Suppressor macrophage treated with lipopolysaccharide for 1 hour (primary cell): Measurements from ENCODE around the gene MEGF11.
A peak's percentile ranks its signal among the peaks of the same experiment; 100 is the strongest.
"Not testable (repeated sequence)": the region's sequence is repeated elsewhere in the genome, so short reads cannot be mapped to it uniquely, and the experiment has no call there.

Experiments
- DNase-seq, 3 donors: peaks; one replicate each; pipeline ENCODE4 v3.0.0-alpha.2; 2020 to 2022

MEGF11 gene

DNA sequence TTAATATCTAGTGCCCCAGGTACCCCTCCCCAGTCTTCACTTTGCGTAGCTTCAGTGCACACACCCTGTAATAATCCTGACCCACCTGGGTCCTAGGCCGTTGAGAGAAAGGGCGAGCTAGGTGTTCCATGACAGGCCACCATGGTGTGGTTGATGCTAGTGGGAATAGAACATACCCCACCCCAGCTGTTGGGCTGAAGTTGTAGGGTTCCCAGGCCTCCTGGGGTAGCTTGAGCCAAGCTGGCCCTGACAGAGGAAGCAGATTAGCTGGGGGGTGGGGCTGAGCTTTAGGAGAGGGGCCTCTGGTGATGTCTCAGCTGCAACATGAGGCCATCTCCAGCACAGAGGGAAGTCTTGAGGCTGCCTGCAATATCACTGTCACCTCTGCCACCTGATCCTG is 343.7 kb downstream of the MEGF11 start:
- DNase-seq = no peak

DNA sequence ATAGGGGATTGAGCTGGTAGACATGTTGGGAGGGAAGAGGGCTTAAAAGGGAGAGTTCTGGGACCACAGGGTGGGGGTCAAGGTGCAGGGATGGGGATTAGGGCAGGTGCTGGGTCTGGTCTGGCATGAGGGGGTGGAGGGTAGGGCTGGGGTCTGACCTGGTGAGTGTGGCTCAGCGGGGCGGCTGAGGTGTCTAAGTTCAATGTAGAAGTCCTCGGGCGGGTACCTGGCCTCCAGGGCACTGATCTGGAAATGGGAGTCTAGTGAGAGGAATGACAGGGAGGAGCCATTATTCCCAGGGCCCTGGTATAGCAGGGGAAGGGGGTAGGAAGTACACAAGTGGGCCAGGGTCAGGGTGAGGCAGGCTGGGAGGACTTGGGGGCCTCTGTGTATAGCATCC is 344.7 kb downstream of the MEGF11 start:
- no peak for DNase-seq

DNA sequence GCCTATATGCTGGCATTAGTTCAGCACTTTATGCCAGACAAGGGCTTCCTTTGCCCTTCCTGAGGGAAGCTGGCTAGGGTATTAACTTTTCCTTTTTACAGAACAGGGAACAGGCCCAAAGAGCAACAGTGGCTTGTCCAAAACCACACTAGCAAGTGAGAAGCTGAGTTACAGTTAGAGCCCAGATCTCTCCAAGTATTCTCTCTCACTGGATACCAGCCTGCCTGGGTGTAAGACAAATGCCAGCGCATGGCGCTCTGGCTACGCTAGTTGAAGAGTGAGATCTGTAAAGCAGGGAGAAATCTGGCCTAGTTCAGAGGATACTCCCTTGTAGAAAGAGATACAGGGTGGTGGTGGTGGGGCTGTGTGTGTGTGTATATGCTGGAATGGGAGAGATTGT is 345.9 kb downstream of the MEGF11 start:
- no peak for DNase-seq

DNA sequence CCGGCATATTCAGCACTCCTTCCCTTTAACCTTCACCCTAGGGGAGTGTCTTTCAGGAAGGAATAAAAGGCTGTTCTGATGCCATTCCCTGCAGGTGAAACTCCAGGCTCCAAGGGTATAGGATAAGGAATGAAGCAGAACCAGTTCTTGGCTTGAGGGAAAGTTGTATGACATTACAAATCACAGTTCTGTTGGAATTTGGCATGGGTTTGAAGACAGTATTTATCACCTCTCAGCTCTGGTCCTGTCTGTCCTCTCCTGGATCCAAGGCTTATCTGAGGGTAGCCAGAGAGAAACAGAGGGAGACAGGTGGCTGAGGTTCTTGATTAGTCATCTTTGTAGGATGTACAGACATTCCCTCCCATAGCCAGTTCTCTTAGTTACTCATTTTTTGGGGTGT is 347.2 kb downstream of the MEGF11 start:
- no peak for DNase-seq

DNA sequence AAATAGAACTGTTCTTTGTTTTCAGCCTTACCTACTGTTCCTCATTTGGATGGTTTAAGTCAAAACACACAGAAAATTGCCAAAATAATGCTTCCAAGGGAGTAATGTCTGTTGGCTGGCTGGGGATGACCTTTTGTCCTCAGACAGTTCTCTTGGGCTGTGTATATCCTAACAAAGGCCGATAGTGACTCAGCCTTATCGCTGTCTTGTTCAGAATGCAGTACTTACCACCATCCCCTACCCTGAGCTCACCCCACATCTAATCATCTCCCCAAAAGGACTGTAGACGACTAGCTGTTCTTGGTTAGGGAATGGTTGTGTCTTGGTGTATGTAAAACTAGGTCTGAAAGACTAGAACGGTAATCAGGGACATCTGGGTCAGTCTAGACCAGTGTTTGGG is 349.2 kb downstream of the MEGF11 start:
- DNase-seq = no peak

DNA sequence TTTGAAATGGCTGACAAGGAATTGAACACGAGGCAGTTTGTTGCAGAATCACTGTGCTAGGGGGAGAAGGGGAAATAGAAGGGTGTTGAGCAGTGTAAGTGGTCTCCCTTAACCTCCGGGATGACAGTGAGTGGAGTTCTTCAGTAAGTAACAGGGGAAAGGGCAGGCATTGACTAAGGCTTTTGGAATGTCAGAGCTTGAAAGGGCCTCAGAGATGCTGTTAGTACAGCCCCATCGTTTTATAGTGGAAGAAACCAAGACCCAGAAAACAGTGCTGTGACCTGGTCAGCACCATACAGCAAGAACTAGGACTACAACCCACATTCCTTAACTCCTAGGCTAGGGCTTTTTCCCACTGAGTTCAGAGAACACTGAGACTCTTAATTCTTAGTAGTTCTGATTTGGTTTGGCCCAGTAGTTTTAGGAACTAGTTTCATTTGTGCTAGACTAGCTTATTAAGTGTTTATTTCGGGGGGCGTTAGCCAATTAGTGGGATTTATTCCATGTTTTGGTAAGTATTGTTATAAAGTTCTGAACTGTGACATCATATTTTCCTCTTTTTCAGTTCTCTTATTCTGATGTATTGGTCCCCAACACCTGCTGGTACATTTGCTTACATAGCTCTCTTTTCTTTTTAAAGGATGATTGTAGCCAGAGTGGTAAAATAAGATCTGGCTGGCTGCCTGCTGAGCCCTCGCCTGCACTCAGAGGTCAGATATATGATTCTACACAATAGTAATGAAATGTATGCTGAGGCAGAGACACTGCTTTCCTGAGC is 350.1 kb downstream of the MEGF11 start:
- DNase-seq = no peak

DNA sequence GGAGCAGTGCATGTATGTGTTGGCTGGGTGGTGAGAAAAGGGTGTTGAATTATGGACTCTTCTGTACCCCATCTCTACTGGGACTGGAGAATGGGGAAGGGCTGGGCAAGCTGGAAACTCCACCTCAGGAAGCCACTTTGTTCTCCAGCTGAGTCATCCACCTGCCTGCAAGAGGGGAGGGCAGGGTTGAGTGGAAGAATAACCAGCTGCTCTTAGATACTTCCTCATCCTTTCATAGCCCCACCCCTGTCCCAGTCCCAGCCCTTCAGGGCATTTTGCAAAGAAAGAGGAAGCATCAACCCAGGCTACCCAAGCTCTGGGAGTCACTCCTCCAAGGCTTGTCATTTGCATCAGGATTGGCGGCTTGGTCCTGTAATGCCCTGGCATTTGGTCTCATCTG is 351.2 kb downstream of the MEGF11 start:
- DNase-seq = peak; percentile 93 to 96 (median 95)

DNA sequence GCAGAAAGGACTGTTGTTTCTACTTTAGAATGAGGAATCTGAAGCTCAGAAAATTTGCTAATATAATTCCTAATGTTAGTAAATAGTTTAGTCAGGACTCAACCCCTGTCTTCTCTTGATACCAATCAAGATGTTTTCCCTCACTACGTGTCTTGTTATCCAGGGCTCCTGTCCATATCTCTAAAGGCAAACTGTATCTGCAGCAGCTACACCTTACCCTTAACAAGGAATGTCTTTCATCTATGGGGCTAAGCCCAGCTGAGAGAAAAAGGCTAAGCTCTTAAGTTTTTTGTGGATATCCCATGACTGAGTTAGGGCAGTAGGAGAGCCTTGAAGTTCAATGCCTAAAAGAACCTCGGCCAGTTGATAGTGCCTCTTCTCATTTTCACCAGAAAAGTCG is 351.7 kb downstream of the MEGF11 start:
- no peak for DNase-seq

DNA sequence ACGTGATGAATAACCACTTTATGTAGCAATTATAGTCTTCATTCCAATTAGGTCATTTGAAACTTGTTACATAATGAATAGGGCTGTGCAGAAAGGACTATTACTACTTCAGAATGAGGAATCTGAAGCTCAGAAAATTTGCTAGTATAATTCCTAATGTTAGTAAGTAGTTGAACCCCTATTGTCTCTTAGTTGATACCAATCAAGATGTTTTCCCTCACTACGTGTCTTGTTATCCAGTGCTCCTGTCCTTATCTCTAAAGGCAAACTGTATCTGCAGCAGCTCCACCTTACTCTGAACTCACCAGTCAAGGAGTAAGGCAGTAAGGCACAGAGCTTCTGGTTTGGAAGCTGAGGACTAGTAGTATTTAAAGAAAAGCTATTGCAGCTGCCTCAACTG is 352.2 kb downstream of the MEGF11 start:
- DNase-seq = no peak

DNA sequence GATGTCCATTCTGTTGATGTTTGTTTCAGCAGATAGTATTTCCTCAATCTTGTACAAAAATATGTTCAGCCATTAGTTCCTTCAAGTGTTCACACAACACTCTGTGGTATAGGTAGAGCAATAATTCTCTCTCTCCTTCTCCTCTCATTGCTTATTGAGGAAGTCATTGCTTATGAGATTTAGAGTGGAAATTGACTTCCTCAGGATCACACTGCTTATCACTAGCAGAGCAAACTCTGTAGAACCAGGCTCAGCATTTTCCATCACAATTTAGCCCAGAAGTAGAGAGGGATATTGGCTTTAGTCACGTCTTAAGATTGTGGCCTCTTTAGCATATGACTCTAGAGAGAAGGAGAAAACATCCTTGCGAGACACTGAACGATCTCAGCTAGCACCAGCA is 353.1 kb downstream of the MEGF11 start:
- no peak for DNase-seq

DNA sequence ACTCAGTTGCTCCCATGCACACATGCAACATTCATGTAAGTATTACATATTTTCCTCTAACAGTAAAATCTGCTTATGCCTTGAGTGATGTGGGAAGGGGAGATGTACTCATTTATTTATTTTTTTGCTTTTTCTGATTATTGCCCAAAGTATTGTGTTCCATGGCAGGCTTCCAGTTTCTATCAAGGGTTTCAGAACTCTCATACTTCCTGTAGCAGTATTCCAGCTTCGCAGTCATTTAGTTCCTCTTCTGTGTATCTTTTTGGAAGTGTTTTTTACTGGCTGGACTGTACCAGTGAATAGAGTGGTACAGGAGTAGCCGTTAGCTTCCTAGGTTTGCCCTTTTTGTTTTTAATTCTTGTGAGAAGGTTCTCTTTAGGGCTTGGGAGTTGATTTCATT is 357.3 kb downstream of the MEGF11 start:
- peak in 2 of 3 donors; percentile 20 to 44 for DNase-seq

DNA sequence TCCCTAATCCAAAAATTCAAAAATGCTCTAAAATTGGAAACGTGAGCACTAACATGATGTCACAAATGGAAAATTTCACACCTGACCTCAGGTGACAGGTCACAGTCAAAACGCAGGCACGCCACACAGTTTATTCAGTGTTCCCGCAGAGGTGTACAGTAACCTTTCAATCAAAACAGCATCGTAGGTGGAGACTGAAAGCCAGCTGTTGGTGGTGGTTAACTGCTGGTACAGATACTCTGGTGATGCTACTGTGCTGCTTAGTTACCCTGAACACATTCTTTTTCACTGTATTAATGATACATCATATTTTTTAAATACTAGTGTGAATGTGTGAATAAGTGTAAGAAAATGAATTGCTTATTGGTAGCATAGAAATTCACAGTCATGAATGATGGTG is 360.5 kb downstream of the MEGF11 start:
- DNase-seq = no peak

DNA sequence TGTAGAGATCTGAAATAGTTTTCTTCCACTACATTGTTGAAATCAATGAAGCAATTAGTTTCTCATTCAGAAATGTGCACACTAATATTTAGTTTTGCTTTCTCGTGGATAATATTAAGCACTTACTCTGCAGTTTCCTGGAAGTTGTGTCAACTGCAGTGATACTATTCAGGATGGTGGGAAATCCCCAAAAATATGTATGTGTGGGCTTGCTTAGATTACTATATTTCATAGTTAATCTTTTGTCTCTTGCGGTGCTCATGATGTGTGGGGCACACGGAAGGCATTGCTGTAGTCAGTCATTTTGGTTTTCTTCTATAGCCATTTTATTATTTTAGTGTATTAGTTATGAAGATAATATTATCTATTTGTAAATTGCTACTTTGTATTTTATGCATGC is 364.6 kb downstream of the MEGF11 start:
- peak; percentile 33 to 82 (median 46) for DNase-seq

DNA sequence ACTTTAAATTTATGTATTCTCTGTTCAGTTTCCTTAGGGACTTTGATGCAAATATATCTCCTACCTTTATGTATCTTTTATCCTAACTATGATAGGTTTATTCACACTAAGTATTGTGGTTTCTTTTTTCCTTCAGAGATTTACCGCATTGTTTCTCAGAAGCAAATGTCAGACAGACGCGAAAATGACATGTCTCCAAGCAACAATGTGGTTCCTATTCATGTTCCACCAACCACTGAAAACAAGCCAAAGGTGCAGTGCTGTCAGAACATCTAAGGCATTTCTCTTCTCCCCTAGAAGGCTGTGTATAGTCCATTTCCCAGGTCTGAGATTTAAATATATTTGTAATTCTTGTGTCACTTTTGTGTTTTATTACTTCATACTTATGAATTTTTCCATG is 366.0 kb downstream of the MEGF11 start:
- no peak for DNase-seq

DNA sequence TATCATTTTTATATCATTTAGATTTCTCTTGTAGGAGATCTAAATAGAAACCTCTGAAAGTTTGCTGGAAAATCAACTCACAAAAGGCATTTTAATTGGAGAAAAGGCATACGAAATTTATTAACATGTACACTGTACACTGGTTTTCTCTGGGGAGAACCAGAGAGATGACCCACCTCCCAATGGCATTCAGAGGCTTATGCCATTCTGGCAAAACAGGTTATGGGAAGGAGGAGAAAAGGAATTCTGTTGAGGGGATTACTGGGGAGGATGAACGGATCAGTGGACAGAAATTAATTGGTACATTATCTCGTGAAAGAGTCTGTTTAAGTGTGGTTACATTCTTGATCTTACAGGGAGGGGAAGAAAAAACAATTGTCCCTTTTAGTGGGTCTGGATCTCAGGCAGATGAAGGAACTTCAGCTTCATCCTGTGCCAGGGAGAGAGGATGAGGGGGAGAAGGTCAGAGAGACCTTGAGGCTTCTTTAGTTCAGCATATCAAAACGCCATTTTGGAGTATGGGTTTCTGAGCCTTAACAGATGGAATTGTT is 367.8 kb downstream of the MEGF11 start:
- no peak for DNase-seq

DNA sequence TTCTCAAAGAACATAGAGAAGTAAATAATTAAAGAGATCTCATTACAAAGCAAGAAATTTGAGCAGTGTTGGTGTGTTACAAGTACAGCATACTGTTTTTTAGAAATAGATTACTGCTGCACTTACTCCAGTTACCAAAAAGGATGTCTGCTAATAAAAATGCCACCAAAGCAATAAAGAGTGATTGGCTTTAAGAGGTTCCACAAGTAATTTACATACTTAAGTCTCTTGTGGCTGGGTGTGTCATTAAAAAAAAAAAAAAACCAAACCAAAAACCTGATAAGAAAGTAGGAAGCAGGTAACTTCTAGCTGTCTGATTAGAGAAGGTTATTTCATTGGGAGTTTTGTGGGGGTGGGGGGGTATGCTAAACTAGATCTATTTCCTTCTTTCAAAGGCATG is 369.0 kb downstream of the MEGF11 start:
- no peak for DNase-seq

DNA sequence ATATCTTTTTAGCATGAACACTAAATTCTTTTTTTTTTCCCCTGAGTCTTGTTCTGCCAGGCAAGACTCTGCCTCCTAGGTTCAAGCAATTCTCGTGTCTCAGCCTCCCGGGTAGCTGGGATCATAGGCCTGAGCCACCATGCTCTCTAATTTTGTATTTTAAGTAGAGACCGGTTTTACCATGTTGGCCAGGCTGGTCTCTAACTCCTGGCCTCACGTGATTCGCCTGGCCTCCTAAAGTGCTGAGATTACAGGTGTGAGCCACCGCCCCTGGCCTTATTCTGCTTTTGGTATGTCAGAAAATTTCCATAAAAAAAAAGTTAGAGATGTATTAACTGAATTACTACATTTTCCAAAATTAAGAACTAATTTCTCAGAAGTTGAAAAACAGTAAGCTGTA is 370.0 kb downstream of the MEGF11 start:
- DNase-seq = no peak

DNA sequence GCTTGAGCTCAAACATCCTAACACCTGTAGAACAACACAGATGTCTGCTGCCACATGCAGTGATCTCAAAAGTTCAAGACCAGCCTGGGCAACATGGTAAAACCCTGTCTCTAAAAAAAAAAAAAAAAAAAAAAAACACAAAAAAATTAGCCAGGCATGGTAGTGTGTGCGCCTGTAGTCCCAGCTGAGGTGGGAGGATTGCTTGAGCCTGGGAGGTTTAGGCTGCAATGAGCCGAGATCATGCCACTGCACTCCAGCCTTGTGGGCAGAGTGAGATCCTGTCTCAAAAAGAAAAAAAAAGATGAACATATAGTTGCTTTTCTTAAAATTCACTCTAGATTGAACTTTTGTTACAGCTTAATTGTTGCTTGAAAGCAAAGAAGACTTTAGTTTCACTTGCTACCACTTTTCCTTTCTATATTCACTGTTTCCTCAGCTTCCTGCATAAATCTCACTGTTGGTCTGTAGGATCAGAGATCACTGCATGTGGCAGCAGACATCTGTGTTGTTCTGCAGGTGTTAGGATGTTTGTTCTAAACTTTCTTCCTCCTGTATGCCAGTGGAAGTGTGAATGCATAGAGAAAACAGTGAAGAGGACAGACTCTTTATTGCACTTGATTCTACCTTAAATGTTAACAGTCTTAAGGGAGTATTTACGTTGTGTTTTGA is 371.6 kb downstream of the MEGF11 start:
- no peak for DNase-seq

DNA sequence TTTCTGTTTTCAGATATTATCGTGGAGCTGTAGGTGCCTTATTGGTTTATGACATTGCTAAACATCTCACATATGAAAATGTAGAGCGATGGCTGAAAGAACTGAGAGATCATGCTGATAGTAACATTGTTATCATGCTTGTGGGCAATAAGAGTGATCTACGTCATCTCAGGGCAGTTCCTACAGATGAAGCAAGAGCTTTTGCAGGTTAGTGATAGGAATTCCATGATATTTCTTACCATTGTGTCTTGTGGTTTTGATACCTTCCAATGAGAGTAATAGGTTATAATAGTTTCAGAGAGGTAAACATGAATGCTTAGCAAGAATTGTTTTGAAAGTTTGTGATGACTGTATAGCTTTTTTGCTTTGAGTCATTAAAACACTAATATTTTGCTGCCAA is 375.8 kb downstream of the MEGF11 start:
- no peak for DNase-seq

DNA sequence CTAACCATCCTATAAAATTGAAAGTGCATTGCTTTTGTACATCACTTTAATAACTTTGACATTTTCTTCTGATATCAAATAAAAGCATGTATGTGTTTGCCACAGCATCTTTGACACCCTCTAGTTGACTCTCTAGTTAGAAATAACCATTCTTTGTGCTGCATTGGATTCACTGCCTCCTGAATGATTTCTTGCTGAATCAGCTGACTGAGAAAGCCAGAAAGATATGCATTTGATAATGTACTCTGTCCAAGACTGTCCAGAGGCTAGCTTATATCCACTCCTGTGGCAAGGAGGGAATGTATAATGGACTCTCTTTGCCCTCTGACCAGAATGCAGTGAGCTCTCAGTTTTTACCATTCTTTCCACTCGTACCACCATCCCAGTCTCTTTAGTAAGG is 378.1 kb downstream of the MEGF11 start:
- no peak for DNase-seq

DNA sequence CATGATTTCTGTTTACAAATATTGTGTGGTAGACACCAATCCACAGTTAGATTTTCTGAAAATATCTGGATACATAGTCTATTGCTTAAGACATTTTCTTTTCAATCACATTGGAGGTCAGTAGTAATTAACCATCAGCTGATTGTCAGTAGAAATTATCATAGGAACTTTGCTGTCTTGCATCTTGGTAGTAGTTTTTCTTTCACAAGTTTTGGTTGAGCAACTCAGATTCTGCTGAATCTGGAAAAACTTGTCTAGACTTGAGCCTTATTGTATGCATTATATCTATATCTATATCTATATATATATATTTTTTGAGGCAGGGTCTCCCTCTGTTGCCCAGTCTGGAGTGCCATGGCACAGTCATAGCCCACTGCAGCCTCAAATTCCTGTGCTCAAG is 380.3 kb downstream of the MEGF11 start:
- DNase-seq = peak in 1 of 3 donors; percentile 13

DNA sequence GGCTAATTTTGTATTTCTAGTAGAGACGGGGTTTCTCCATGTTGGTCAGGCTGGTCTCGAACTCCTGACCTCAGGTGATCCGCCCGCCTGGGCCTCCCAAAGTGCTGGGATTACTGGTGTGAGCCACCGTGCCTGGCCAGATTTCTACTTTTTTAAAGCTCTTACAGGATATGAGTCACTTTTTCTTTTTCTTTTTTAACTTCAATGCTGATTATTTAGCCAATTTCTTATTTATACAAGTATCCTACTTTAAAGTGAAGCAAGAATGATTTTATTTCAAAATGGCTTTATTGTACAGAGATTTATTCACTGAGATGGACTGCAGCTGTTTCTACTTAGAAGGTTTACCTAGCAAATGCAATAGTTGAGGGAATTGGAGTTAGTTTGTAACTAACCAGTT is 381.0 kb downstream of the MEGF11 start:
- DNase-seq = not testable (repeated sequence)

DNA sequence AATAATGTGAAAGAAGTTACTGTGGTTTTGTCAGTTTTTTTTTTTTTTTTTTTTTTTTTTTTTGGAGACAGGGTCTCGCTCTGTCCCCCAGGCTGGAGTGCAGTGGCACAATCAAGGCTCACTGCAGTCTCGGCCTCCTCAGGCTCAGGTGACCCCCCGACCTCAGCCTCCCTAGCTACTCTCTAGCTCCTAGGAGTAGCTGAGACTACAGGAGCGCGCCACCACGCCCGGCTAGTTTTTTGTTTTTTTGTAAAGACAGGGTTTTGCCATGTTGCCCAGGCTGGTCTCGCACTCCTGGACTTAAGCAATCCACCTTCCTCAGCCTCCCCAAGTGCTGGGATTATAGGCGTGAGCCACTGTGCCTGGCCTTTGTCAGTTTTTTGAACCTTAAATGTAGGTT is 381.7 kb downstream of the MEGF11 start:
- not testable (repeated sequence) for DNase-seq

DNA sequence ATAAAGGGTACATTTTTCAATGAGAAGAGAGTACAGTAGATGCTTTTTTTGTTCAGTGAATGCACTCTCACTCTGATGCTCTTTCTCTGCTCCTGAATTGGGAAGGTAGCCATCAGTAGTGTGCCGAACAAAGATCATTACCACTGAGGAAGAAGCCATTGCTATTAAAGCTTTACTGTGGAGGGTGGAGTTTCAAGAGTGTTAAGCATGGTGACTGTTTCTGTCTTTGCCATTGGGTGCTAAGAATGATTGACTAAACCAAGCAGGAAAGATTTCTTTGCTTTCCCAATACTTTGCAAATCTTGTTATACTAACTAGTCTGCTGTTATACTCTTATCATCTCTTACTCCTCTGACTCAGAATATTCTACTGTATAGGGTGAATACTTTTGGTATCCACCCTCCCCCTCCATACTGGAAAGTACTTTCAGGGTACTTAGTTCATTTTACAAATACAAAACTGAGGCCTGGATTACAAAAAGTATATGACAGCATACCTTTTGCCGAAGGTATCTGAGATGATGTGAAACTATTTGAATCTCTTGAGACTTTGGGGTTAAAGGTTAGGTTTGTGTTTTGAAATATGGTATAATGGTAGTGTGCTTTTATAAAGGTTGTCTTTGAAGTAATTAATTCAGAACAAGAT is 382.5 kb downstream of the MEGF11 start:
- peak; percentile 38 to 78 (median 64) for DNase-seq
